ENCODE data around the gene MACO1.
"Not testable (repeated sequence)": the region's sequence is repeated elsewhere in the genome, so short reads cannot be mapped to it uniquely, and the experiment has no call there.

The MACO1 gene

DNA sequence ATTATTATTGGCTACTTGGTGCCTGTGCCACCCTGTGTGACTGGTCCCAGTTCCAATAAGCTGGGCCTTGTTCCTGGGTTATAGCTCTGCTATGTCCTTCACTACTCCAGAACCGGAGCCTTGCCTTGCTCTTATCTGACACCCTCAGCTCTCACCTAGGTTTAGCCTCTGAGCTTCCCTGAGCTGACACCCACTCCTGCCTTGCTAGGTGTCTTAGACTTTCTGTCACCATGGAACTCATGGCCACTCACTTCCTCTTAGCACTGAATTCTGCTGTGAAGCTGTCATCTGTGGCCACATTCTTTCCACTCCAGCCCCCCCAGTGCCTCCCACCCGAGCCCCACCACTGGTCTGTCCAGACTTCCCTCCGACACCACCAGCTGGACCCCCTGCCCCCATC is 41.0 kb upstream of the MACO1 start:
- not testable (repeated sequence) for H3K27me3 ChIP-seq (ENCODE audit: insufficient read depth, low read length); H3K9me2 ChIP-seq (ENCODE audit: low read depth, low read length); H3K9me3 ChIP-seq (ENCODE audit: low read length); H3K4me2 ChIP-seq (ENCODE audit: low read length); H2AFZ ChIP-seq (ENCODE audit: low read length); H3K27ac ChIP-seq (ENCODE audit: low read depth, low read length, poor library complexity, severe bottlenecking); H4K20me1 ChIP-seq (ENCODE audit: insufficient read depth, low read length); H3K36me3 ChIP-seq (ENCODE audit: insufficient read depth, low read length); H3K79me2 ChIP-seq (ENCODE audit: insufficient read depth, low read length); H3F3A ChIP-seq (ENCODE audit: insufficient read depth, low read length); H3K9ac ChIP-seq (ENCODE audit: low read length); H3K4me1 ChIP-seq (ENCODE audit: insufficient read depth, low read length, severe bottlenecking); H3K4me3 ChIP-seq (ENCODE audit: low read depth, low read length, poor library complexity, severe bottlenecking)

DNA sequence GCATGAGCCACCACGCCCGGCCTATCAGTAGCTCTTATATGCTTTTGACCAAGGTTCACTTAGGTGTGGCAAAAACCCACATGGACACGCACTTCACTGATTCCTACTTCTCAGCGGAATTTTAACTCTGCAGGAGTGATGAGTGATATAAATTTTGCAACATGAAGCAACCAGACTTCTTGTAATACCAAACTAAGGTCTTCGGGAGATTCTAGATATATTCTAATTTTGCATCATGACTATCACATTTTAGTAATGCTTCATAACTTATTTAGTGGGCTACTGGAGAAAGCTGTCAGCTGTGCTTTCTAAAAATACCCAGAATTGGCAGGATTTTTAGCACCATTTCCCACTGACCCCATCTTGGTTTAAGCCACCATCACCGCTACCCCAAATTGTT is 37.9 kb upstream of the MACO1 start:
- H3K27ac ChIP-seq (ENCODE audit: low read depth, low read length, poor library complexity, severe bottlenecking), result no peak overlapping the region
- H2AFZ ChIP-seq (ENCODE audit: low read length), result no peak overlapping the region
- H3K9me2 ChIP-seq (ENCODE audit: low read depth, low read length), result no peaks in the 10 kb centered on the region
- H4K20me1 ChIP-seq (ENCODE audit: insufficient read depth, low read length), result no peaks in the 10 kb centered on the region
- H3K4me2 ChIP-seq (ENCODE audit: low read length), result no peak overlapping the region
- TF ChIP-seq, protein P1, sequence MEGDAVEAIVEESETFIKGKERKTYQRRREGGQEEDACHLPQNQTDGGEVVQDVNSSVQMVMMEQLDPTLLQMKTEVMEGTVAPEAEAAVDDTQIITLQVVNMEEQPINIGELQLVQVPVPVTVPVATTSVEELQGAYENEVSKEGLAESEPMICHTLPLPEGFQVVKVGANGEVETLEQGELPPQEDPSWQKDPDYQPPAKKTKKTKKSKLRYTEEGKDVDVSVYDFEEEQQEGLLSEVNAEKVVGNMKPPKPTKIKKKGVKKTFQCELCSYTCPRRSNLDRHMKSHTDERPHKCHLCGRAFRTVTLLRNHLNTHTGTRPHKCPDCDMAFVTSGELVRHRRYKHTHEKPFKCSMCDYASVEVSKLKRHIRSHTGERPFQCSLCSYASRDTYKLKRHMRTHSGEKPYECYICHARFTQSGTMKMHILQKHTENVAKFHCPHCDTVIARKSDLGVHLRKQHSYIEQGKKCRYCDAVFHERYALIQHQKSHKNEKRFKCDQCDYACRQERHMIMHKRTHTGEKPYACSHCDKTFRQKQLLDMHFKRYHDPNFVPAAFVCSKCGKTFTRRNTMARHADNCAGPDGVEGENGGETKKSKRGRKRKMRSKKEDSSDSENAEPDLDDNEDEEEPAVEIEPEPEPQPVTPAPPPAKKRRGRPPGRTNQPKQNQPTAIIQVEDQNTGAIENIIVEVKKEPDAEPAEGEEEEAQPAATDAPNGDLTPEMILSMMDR (IDR thresholded peaks at IDR 0.05; ENCODE audit: low read length), result no peak
- no peak for TF ChIP-seq EZH2 (IDR thresholded peaks at IDR 0.05; ENCODE audit: borderline replicate concordance, low read length)
- no peaks in the 10 kb centered on the region for H3K27me3 ChIP-seq (ENCODE audit: insufficient read depth, low read length)
- H3K36me3 ChIP-seq (ENCODE audit: insufficient read depth, low read length), result no peaks in the 10 kb centered on the region
- H3K9ac ChIP-seq (ENCODE audit: low read length), result no peak overlapping the region
- H3F3A ChIP-seq (ENCODE audit: insufficient read depth, low read length), result no peaks in the 10 kb centered on the region
- H3K79me2 ChIP-seq (ENCODE audit: insufficient read depth, low read length), result no peaks in the 10 kb centered on the region
- no peak overlapping the region for H3K4me3 ChIP-seq (ENCODE audit: low read depth, low read length, poor library complexity, severe bottlenecking)
- H3K9me3 ChIP-seq (ENCODE audit: low read length), result no peaks in the 10 kb centered on the region
- no peaks in the 10 kb centered on the region for H3K4me1 ChIP-seq (ENCODE audit: insufficient read depth, low read length, severe bottlenecking)

DNA sequence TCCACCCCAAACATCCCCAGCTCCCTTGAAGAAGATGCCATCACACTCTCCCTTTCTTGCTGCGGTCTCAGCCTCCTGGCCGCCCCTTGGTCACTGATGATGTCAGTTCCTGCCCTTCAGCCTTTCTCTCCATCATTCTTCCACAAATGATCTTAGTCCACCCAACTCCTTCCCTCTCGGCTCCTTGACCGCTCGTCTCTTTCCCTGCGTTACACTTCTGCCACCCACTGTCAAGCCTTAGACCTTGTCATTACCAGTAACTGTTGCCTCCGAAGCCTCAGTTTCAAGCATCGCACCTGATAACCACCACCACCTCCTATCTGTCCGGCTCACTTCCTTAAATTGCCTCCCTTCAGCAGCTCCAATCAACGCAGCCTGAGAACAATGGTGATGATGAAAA is 33.1 kb upstream of the MACO1 start:
- H3K9me3 ChIP-seq (ENCODE audit: low read length); H3F3A ChIP-seq (ENCODE audit: insufficient read depth, low read length); H4K20me1 ChIP-seq (ENCODE audit: insufficient read depth, low read length); H3K27me3 ChIP-seq (ENCODE audit: insufficient read depth, low read length); H3K9me2 ChIP-seq (ENCODE audit: low read depth, low read length); H3K9ac ChIP-seq (ENCODE audit: low read length); H2AFZ ChIP-seq (ENCODE audit: low read length); H3K36me3 ChIP-seq (ENCODE audit: insufficient read depth, low read length); H3K27ac ChIP-seq (ENCODE audit: low read depth, low read length, poor library complexity, severe bottlenecking); H3K79me2 ChIP-seq (ENCODE audit: insufficient read depth, low read length); H3K4me2 ChIP-seq (ENCODE audit: low read length); H3K4me1 ChIP-seq (ENCODE audit: insufficient read depth, low read length, severe bottlenecking); H3K4me3 ChIP-seq (ENCODE audit: low read depth, low read length, poor library complexity, severe bottlenecking): not testable (repeated sequence)

DNA sequence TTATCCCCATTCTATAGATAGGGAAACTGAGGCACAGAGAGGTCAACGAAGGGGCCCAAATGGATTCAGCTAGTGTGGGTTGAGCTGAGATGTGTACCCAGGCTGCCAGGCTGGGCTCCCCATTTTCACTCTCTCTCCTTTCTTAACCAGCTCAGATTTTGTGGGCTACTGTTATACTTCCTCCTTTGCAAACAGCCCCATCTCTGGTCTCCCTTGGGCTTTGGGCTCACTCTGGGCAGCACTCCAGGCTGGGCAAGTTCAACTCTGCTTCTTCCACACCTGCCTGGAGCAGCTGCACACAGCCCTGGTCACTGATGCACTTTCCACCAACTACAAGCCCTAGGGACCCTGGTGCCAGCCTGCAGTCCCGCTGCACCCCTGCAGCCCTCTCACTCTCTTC is 32.6 kb upstream of the MACO1 start:
- H2AFZ ChIP-seq (ENCODE audit: low read length); H3K36me3 ChIP-seq (ENCODE audit: insufficient read depth, low read length); H3K27ac ChIP-seq (ENCODE audit: low read depth, low read length, poor library complexity, severe bottlenecking): not testable (repeated sequence)

DNA sequence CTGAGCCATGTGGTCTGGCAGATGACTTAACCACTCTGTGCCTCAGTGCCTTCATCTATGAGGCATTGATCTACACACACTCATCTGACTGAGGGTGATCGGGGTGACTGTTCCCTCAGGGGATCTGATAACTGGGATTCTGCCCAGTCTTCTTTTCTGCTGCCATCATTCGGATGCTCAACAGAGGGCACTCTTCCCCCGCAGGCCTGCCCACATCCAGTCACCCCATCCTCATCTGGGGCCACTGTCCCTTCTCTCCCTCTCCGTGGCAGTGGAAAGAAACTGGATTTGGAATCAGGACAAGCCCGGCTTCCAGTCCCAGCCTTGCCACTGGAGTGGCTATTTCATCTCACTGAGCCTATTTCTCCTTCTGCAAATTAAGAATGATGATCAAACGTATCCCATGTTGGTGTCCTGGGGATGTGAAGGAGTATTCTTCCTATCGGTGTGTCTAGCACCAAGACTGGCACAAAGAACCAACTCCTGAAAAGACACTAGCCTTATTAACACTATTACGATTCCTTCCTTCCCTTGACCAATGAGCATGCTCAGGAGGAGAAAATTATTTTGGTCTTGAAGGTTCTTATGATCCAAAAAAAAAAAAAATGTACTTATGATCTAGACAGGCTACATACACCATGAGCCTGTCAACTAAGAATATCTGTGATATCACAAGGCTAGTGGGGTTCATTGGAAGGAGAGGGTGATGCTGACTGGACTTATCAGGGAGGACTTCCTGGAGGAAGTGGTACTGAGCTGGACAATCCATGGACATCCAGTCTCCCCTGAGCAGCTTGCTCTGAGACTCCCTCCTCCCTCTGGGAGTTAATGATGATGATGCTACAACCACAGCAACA is 27.5 kb upstream of the MACO1 start:
- not testable (repeated sequence) for H3K79me2 ChIP-seq (ENCODE audit: insufficient read depth, low read length); H3K27ac ChIP-seq (ENCODE audit: low read depth, low read length, poor library complexity, severe bottlenecking); H3K9me2 ChIP-seq (ENCODE audit: low read depth, low read length); H3K36me3 ChIP-seq (ENCODE audit: insufficient read depth, low read length); H3K4me3 ChIP-seq (ENCODE audit: low read depth, low read length, poor library complexity, severe bottlenecking); H3K4me1 ChIP-seq (ENCODE audit: insufficient read depth, low read length, severe bottlenecking); H2AFZ ChIP-seq (ENCODE audit: low read length); H3K9me3 ChIP-seq (ENCODE audit: low read length); H4K20me1 ChIP-seq (ENCODE audit: insufficient read depth, low read length); H3K4me2 ChIP-seq (ENCODE audit: low read length); H3K27me3 ChIP-seq (ENCODE audit: insufficient read depth, low read length); H3K9ac ChIP-seq (ENCODE audit: low read length); H3F3A ChIP-seq (ENCODE audit: insufficient read depth, low read length)

More for the DNA sequence above, 32.6 kb upstream of the MACO1 start:
- H3K9me2 ChIP-seq (ENCODE audit: low read depth, low read length); H3K4me2 ChIP-seq (ENCODE audit: low read length); H3K4me1 ChIP-seq (ENCODE audit: insufficient read depth, low read length, severe bottlenecking); H3F3A ChIP-seq (ENCODE audit: insufficient read depth, low read length); H3K9me3 ChIP-seq (ENCODE audit: low read length); H3K4me3 ChIP-seq (ENCODE audit: low read depth, low read length, poor library complexity, severe bottlenecking); H3K9ac ChIP-seq (ENCODE audit: low read length); H3K27me3 ChIP-seq (ENCODE audit: insufficient read depth, low read length); H4K20me1 ChIP-seq (ENCODE audit: insufficient read depth, low read length); H3K79me2 ChIP-seq (ENCODE audit: insufficient read depth, low read length): not testable (repeated sequence)

DNA sequence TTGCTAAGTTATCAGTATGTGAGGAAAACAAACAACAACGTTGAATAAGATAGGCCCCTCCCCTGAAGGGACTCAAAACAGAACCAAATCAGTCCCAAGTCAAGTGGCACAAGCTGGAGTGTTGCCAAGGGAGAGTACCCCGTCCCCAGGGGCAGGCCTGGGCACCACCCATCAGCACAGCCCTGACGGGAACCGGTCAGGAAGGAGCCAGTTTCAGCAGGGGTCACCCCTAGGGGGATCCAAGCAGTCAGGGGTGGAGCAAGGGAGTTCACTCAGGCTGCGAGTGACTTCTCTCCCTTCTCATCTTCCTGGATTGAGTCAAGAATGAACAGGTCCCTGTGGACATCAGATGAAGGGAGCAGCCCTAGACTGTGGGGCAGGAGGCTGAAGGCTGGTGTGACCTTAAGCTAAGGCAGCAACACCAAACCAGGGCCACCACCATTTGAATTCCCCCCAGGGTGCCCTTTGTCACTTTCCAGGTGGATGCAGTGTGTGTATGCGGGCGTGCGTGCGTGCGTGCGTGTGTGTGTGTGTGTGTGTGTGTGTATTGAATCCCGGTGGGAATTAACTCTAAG is 24.9 kb upstream of the MACO1 start:
- not testable (repeated sequence) for H3K9ac ChIP-seq (ENCODE audit: low read length); H3K36me3 ChIP-seq (ENCODE audit: insufficient read depth, low read length); H3K79me2 ChIP-seq (ENCODE audit: insufficient read depth, low read length); H4K20me1 ChIP-seq (ENCODE audit: insufficient read depth, low read length); H3K9me2 ChIP-seq (ENCODE audit: low read depth, low read length); H3K27me3 ChIP-seq (ENCODE audit: insufficient read depth, low read length); H3F3A ChIP-seq (ENCODE audit: insufficient read depth, low read length); H3K27ac ChIP-seq (ENCODE audit: low read depth, low read length, poor library complexity, severe bottlenecking); H3K4me3 ChIP-seq (ENCODE audit: low read depth, low read length, poor library complexity, severe bottlenecking); H3K9me3 ChIP-seq (ENCODE audit: low read length); H2AFZ ChIP-seq (ENCODE audit: low read length); H3K4me2 ChIP-seq (ENCODE audit: low read length); H3K4me1 ChIP-seq (ENCODE audit: insufficient read depth, low read length, severe bottlenecking)
